DMS 273 (cell line): Measurements from ENCODE around the gene DNAH7.

Source experiments
- DNase-seq: peaks from one replicate; lab custom pipeline; 2025; ENCODE audit not compliant: unreplicated experiment; lab: John Stamatoyannopoulos, UW

Gene DNAH7

GRCh38 chr2:196079052-196079451, 10.4 kb upstream of the DNAH7 start:
- DNase-seq = no peak

GRCh38 chr2:196077821-196078220, 9.2 kb upstream of the DNAH7 start:
- DNase-seq = no peak

GRCh38 chr2:196076778-196077568, 8.3 kb upstream of the DNAH7 start:
- DNase-seq = no peak

GRCh38 chr2:196075196-196075595, 6.6 kb upstream of the DNAH7 start:
- no peak for DNase-seq

- no peak for DNase-seq
Observed at GRCh38 chr2:196074631-196075030, 6.0 kb upstream of the DNAH7 start.

- DNase-seq = no peak
Observed at GRCh38 chr2:196073521-196073920, 4.9 kb upstream of the DNAH7 start.

- DNase-seq = no peak
Observed at GRCh38 chr2:196067088-196067382, 1.6 kb downstream of the DNAH7 start.

GRCh38 chr2:196066291-196067087, 2.1 kb downstream of the DNAH7 start:
- peak; percentile 65 for DNase-seq

- no peak for DNase-seq
Observed at GRCh38 chr2:196063773-196064172, 4.9 kb downstream of the DNAH7 start.

GRCh38 chr2:196059491-196059960, 9.1 kb downstream of the DNAH7 start:
- no peak for DNase-seq

- DNase-seq = no peak
Observed at GRCh38 chr2:196054631-196055030, 14.0 kb downstream of the DNAH7 start.

GRCh38 chr2:196046123-196046917, 22.3 kb downstream of the DNAH7 start:
- no peak for DNase-seq

GRCh38 chr2:196041786-196042185, 26.9 kb downstream of the DNAH7 start:
- no peak for DNase-seq

GRCh38 chr2:196040218-196040617, 28.4 kb downstream of the DNAH7 start:
- no peak for DNase-seq

GRCh38 chr2:196036442-196036841, 32.2 kb downstream of the DNAH7 start:
- no peak for DNase-seq

- no peak for DNase-seq
Observed at GRCh38 chr2:196018037-196018436, 50.6 kb downstream of the DNAH7 start.

GRCh38 chr2:196012314-196012713, 56.3 kb downstream of the DNAH7 start:
- DNase-seq = no peak

- DNase-seq = no peak
Observed at GRCh38 chr2:196000551-196000950, 68.1 kb downstream of the DNAH7 start.

- DNase-seq = no peak
Observed at GRCh38 chr2:195998070-195998469, 70.6 kb downstream of the DNAH7 start.

- no peak for DNase-seq
Observed at GRCh38 chr2:195995499-195995898, 73.1 kb downstream of the DNAH7 start.

- no peak for DNase-seq
Observed at GRCh38 chr2:195993623-195994022, 75.0 kb downstream of the DNAH7 start.

GRCh38 chr2:195985741-195986140, 82.9 kb downstream of the DNAH7 start:
- DNase-seq = no peak
